NCI-H146 treated with DMSO at 0.1 percent for 48 hours (cell line): ENCODE results near the gene MRPL53.

ENCODE experiments used
- DNase-seq: peaks from one replicate; lab custom pipeline; 2025; ENCODE audit not compliant: unreplicated experiment; lab: John Stamatoyannopoulos, UW

Gene MRPL53

DNA sequence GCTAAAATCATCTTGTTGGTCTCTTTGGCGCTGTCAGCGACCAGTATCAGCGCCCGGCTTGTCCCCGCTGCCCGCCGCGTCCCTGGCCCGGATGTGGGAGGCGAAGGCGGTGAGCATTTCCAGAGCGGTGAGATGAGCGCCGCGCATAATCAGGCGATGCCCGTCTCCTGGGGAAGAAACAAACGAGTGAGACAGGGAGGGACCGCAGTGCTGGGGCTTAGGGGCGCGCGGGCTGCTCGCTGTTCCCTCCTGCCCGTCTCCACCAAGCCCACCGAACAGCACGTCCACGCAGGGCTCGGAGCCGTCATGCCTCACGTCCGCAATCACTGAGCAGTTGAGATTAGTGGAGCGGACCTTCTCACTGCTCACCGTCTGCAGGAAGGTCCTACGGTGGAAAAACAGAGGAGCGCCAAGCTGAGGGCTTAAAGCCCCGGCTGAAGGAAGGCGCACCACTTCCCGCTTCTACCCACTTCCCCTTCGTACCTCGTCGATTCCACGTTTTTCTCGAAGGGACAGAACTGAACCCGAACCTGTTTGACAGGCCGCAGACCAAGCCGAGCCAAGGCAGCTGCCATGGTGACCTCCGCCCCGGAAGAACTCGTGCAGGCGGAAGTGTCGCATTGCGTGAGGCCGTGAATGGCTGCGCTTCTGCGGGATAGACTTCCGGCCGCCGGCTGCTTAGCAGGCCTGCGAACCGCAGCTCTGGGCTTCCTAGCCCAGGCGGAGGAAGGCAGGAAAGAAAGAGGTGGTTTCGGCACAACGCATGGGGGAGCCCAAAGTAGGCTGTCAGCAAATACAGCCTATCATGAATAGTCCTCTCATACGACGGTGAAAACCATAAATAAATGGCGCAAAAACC is at the start of gene MRPL53:
Gene MRPL53 (minus strand): TSS at position 595 of the 859 bp plus-strand sequence. CDS start 20 bp downstream, at position 575.
- DNase-seq = peak; percentile 70

DNA sequence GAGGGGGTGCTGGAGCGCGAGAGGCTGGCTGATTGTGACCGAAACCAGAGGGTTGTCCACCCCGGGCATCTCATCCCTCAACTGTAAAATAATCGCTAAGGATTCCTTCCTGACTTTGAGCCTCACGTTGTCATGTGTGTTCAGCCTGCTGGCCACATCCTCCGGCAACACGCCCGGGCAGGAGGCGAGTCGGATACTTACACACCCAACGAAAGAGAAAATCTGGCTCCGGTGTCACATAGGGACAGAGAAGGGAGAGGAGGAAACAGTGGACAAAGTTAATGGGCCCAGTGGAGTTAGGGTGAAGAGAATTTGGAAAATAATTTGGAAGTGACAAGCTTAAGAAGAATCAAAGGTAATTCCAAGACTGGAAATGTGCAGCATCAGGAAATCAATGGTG is 44.2 kb upstream of the MRPL53 start:
- no peak for DNase-seq

GRCh38 chr2:74515981-74516633 is 43.6 kb upstream of the MRPL53 start:
- DNase-seq = no peak

- no peak for DNase-seq
These were observed 42.9 kb upstream of the MRPL53 start for GRCh38 chr2:74515271-74515980.

- no peak for DNase-seq
These were observed 42.1 kb upstream of the MRPL53 start, which contains the start of gene TLX2 for GRCh38 chr2:74514368-74515270. Gene TLX2 (plus strand): TSS chr2:74514450. CDS start chr2:74514807, 357 bp downstream.

DNA sequence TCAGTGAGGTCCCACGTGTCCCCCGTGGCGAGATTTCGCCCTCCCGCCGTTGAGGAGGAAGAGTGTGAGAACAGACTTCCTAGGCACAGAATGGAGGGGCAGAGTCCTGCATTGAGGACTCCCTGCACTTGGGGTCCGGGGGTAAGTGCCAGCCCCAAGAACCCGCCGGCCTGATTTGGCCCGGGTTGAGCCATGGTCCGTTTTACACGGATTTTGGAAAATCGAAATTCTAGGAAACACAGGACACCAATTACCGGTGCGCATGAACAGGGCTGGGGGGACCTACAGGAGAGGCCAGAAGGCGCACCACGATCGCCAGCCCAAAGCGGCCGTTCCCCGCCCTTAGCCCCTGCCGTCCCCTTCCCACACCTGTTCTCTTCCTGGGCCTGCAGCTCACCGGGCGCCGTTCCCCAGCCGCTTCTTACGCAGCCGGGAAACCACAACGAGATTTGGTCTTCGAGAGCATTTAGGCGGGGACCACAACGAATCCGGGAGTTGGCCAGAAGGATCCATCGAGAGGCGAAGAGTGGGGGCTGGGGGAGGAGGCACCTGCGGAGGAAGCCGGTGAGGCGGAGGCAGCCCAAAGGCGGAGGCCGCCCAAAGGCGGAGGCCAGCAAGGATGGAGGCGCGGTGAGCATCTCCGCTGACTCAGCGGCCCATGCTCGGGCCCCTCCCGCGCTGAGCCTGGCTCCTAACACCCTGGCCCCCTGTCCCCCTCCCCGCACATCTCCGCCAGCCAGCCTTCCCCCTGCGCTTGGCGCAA is 41.3 kb upstream of the MRPL53 start:
- DNase-seq = peak; percentile 29

DNA sequence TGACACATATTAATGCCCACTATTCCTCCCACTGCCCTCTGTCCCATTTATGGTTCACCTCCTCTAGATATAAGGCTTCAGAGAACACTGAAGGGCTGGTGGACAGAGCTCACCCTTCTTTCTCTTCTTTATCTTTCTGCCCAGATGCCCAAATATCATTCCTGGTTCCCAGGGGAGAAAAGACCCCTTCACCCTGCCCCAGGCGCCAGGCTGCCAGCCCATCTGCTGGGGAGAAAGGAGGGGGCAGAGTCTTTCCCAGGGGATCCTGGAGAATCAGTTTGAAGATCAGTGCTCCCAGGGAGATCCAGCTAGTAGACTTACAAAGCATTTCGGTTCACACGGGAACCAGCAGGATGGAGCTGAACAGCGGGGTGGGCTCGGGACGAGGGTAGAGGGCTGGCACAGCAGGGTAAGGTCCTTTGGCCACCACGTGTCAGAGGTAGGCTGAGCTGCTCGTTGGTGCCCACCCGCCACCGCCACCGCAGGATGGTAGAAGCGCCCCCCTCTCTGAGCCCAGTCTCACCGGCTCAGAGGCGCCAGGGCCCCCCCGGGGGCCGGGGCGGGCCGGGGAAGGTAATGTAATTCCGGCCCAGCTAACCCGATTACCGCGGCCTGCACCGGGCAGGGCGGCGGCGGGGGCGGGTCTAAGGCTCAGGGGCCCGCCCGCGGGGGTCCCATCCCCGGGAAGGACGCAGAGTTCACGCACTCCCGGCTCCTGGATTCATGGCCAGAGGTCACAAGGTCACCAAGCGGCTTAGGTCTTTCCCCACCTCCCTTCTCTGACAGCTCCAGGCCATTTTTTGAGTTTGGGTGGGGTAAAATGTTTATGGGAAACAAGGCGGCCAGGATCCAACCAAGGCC is 40.5 kb upstream of the MRPL53 start:
- DNase-seq = peak; percentile 12

DNA sequence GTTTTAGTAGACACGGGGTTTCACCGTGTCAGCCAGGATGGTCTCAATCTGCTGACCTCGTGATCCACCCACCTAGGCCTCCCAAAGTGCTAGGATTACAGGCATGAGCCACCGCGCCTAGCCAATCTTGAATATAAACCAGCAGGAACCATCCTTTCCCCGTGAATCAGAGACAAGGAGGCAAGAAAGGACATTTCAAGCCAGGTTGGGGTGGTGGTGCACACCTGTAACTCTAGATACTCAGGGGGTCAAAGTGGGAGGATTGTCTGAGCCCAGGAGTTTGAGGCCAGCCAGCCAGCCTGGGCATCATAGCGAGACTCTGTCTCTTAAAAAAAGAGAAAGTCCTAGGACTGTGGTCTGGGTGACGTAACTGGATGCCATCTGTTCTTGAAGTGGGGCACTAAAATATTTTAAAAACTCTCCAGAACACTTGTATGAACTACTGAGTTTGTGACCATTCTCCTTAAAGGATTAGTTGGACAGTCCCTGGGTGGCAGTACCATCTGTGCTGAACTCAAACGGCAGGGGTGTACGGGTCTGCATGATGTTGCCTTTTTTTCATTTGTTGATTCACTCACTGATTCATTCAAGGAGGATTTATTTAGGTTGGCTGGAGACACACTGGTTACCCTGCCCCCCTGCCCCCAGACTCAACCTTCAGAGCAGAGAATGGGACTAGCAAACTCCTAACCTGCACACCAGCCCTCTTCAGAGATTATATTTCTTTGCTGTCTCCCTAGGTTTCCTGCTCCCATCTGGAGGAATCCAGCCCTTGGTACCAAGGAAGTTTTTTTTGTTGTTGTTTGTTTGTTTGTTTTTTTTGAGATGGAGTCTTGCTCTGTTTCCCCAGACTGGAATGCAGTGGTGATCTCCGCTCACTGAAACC is 38.9 kb upstream of the MRPL53 start:
- DNase-seq = no peak

GRCh38 chr2:74510272-74510671 is 37.8 kb upstream of the MRPL53 start:
- no peak for DNase-seq

GRCh38 chr2:74507926-74508520 is 35.5 kb upstream of the MRPL53 start:
- peak; percentile 61 for DNase-seq

- peak; percentile 96 for DNase-seq
These were observed 34.9 kb upstream of the MRPL53 start, which contains the start of gene PCGF1 for GRCh38 chr2:74507145-74507925. Gene PCGF1 (minus strand): TSS chr2:74507695. CDS start chr2:74507668, 27 bp downstream.

GRCh38 chr2:74505448-74506246 is 33.2 kb upstream of the MRPL53 start:
- DNase-seq = no peak

DNA sequence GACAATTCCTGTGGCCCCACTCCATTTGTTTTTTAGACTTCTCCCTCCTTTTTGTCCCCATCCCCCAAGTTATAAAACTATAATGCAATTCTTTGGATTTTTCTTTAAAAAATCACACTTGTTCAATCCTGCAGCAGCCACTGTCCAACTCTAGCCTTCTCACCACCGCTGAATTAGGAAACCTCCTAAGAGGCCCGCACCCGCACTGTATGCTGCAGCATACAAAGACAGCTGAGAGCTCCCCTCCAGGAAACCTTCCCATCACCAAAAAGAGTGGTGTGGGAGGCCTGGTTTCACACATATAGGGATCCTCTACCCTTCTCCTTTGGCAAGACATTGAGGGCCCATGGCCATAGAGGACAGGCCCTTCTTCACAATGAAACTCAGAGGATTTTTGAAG is 32.1 kb upstream of the MRPL53 start:
- no peak for DNase-seq

DNA sequence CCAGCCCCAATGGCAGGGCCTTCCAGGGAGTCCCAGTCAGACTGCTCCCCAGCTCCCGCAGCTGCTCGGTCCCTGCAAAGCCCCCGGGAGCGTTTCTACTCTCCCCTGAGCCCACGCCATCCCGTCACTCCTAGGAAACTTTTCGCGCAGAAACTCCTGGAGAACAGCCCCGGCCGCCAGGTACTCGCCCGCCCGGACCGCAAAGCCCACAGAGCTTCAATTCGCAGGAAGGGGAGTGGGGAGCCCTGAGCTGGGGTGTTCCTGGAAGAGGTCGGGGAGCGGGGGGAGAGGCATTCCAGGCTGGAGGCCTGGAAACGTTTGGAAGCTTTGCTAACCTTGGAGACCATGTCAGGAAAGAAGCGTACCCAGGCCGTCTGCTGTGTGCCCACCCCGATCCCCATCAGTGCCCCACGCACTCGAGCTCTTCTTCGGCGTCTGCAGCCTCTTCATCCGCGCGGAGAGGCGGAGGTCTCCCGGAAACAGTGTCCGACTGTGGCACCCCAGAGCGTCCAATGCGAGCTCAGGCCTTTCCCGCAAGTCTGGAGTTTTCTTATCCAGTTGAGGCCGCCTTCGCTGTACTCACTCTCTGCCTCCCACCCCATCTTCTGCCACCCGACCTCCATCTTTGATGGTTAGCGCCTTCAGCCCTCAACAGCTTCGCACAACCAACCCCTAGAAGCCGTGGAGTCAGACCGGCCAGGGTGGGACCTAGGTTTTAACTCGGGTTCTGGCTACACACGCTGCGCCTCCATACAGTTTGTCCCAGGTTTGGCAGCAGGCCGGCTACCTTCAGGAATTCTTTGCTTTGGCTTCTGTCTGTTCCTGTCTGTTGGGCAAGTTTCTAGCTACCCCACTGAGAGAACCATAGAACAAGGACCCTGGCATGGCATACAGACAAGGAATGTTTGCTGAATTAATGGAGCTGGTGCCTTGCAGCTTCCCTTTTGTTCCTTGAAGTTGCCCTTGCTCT is 31.3 kb upstream of the MRPL53 start:
- no peak for DNase-seq
